Inflammatory macrophage treated with lipopolysaccharide for 1 hour (primary cell): ENCODE measurements around the gene ERI3.
A peak's percentile ranks its signal among the peaks of the same experiment; 100 is the strongest.

Experiments used
- DNase-seq, 2 donors: peaks; one replicate each; pipeline ENCODE4 v3.0.0-alpha.2; 2020 to 2022

The ERI3 gene

DNA sequence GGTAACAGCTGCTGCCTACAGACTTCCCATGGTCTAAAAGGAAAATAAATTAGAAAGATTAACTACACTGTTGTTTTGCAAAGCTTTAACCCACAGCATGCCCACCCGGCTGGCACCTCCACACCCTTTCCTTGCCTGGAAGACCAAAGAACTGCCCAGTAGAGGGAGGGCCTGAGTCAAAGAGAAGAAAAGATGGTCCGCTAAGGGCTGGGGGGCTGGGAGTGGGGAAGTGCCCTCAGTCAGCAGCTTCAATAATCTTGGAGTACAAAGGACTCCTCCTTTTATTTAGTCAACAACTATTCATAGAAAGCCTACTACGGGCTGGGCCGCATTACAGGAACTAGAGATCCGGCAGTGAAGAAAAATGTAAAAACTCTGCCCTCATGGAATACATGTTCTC lies 40.6 kb downstream of the ERI3 start:
- no peak for DNase-seq

DNA sequence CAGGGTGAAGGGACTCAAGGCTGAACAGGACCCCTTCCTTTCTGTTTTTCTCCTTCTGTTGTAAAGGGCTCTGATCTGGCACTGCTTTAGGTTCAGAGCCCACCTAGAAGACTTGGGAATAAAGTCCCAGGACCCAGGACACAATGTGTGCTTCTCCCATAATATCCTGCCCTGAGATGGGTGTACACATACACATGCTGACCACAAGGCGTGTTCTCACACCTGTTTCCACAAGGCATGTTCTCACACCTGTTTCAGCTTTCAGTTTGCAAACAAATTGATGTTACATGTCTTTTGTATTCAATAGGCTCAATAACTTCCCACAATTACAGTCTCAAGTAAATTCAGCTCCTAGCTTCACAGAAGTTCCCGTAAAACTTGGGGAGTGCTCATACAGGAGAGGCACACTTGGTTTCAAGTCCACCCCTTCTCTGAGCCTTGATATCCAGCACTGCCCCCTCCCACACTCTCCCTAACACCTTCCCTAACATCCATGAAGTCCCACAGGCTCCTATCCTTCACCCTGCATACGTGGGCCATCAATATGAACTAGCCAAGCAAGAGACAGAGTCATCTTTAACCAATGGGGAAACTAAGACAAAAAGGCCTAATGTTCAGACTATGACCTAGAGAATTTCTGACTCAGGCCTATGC lies 41.7 kb downstream of the ERI3 start:
- no peak for DNase-seq

GRCh38 chr1:44312399-44313196 lies 42.5 kb downstream of the ERI3 start:
- DNase-seq, result no peak

DNA sequence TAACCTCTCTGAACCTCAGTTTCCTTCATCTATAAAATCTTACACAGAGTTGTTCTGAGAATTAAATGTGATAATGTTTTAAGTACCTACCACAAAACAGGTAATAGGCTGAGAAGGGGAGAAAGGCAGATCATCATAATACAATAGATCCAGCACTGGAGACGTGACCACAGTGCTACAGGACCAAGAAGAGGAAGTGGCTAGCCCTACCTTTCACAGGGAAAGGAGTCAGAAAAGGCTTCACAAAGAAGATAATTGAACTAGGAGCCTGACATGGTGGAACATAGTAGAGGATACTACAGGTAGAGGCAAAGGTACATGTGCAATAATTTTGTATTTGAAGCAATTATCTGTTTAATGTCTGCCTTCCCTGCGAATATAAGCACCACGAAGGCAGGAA lies 45.1 kb downstream of the ERI3 start:
- DNase-seq, result no peak

- no peak for DNase-seq
Observed at GRCh38 chr1:44305962-44306422, 49.1 kb downstream of the ERI3 start.

DNA sequence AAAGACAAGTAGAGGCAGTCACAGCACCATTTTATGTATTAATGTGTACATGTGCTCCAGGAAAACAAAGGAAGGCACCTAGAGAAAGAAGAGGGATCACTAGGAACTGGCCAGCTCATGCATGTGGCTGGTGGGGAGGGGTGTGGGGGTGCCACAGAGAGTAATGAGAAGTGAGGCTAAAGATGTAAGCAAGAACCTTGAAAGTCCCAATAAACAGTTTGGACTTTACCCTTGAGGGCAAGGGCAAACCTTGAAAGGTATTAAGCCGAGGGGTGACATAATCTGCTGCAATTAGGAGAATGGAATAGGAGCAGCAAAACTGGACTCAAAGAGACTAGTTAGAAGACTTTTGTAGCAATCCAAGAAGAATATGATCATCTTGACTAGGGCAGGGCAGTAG lies 51.5 kb downstream of the ERI3 start:
- no peak for DNase-seq

GRCh38 chr1:44302541-44302940 lies 52.5 kb downstream of the ERI3 start:
- no peak for DNase-seq

GRCh38 chr1:44301442-44301841 lies 53.6 kb downstream of the ERI3 start:
- DNase-seq, result no peak

DNA sequence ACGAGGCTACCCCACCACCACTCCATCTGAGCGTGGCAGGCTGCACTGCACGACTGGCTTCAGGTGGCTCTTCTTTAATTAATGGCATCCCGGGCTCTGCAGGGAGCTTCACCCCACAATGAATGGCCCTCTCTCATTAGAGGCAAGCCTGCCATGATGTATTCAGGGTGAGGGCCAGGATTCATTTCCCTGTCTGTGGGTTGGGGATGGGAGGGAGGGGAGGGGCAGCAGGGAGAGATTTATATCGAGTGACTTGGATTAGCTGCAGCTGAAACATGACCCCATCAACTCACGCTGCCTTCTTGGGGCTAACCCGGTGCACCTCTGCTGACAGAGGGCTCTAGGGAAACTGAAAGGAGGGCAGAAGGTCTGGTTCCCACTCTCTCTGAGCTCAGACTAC lies 54.2 kb downstream of the ERI3 start:
- DNase-seq, result no peak

DNA sequence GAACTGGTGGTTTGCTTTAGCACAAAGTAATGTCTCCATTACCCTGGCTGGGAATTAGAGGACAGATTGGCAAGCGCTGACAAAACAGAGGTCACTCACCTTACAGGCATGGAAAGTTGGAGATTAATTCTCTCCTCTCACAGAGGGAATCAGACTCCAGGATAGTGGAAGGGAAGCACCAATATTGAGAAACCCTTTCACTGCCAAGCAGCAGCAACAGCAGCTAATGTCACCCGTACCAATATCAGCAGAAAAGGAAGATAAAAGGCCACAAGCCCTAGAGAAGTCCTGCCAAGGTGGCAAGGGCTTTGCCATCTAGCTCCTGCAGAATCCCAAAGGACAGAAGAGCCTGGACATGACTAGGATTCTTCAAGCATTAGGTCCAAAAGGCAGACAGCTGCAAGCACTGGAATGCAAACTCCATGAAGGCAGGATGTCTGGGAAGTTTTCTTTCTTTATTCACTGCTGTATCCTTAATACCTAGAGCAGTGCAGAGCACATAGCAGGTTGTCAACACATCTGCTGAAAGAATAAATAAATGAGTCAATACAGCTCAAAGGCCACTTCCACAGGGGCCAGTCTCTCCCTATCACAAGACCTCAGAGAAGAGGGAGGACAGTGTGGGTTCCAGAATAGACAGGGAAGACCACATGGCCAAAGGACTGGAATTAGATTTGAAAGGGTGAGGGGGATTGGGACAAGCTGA lies 57.2 kb downstream of the ERI3 start:
- no peak for DNase-seq

- no peak for DNase-seq
Observed at GRCh38 chr1:44296806-44297205, 58.3 kb downstream of the ERI3 start.

GRCh38 chr1:44296086-44296485 lies 59.0 kb downstream of the ERI3 start:
- no peak for DNase-seq

DNA sequence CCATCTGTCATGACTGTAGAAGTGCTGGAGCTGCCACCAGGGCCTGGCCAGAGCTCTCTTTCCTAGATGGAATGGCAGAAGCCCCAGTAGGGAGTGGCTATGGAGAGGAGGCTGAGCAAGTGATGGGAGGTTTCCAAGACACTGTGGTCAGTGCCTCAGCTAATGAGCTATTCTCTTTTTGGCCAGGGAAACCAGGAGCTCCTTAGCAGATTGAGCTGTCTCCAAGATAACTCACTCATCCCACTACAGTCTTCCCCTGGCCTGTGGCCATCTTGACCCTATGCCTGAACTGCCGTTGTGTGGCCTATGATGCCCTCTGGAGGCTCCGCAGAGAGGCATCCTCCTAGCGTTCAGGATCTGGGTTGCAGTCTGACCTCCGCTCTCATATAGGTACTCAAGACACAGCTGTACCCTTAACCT lies 60.5 kb downstream of the ERI3 start:
- peak in 1 of 2 donors; percentile 25 for DNase-seq

DNA sequence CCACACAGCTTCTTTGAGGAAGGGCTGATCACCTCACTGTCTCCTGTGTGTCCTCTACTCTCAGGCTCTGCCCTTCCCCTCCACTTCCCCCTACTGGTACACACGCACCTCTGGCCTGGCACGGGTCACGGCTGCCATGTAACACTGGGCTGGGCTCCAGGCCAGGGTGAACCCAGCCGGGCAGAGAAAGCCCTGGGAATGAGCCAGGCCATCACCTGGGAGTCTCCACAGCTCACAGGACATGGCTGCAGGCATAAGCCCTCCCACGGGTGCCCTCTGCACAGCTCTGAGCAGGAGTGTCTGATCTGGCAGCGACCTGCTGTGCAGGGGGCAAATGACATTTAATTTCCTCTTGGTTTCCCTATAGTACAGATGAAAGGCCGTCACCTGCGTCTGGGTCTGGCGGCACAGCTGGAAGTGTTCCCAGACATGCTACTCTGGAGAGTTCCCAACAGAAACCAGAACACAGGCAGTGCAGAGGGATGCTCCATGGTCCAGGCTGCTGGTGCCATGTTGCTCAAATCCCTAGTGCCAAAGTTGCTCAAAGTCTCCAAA lies 61.2 kb downstream of the ERI3 start:
- DNase-seq, result no peak

DNA sequence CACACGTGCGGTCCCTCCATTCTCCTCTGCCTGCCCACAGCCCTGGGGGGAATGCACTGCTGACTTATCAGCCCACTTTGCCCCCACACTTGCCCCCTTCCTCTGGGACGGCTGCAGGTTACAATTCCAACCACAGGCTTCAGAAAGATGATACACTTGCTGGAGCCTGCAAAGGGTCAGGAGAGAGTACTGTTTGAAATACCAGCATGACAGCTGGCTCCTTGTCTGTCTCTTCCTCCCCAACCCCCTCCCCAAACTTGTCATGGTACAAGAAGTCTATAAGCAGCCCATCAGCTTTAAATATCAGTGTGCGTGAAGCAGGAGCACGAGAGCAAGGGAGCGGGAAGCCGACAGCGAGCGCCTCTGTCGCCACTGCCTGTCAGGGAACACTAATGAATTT lies 62.4 kb downstream of the ERI3 start:
- no peak for DNase-seq

GRCh38 chr1:44290250-44291094 lies 64.6 kb downstream of the ERI3 start:
- DNase-seq, result no peak

DNA sequence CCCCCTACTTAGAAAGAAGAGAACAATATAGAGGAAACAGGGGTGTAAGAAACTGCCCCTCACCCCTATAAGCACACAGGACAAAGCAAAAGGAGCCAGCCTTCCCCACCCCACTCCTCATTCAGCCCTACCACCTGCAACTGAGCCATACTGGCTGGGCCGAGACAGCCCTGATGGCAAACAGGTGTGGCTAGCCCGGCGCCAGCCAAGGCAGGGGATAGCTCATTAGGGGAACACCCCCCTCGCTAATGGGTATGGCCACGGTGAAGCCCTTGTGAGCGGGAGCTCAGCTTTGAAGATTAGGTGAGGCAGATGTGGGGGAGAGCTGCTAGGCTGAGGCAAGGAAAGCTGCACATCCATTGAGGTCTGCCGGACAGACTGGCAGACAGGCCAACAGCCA lies 65.5 kb downstream of the ERI3 start:
- no peak for DNase-seq

GRCh38 chr1:44288883-44289282 lies 66.2 kb downstream of the ERI3 start:
- DNase-seq, result no peak

DNA sequence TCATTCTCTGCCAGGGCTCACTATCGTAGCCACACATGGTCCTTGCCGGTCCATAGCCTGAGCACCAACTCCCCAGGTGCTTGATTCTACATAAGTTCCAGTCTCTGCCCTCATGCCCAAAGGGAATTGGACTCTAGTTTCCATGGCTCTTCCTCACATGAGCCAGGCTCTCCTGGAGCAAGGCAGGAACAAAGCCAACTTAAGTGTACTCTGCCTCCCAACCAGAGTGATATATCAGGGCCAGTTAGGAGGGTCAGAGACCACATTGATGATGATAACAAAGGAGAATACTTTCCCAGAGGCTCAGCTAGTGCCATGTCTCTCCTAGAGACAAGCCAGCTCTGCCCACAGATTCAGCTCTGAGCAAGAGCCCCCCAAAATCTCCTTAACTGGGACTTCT lies 70.9 kb downstream of the ERI3 start:
- no peak for DNase-seq

GRCh38 chr1:44283524-44284173 lies 71.4 kb downstream of the ERI3 start:
- DNase-seq, result no peak

GRCh38 chr1:44282704-44283426 lies 72.2 kb downstream of the ERI3 start:
- DNase-seq, result no peak
